Pulmonary artery endothelial cell (primary cell): ENCODE results near the gene GPBP1. TPM values are rescaled to one million over a fixed set of nuclear protein-coding genes. Genes with fewer than 3 reads are reported as not detected.
A peak's percentile ranks its signal among the peaks of the same experiment; 100 is the strongest.
"Not testable (repeated sequence)": the region's sequence is repeated elsewhere in the genome, so short reads cannot be mapped to it uniquely, and the experiment has no call there.

Source experiments
- DNase-seq: peaks from one replicate; pipeline ENCODE4 v3.0.0-alpha.2; 2011; ENCODE audit warnings: low read depth, low spot score
- total RNA-seq: library from RNA; depleted of rRNA; stranded (reverse); fragments of >200 nt; gene quantifications from 2 replicates; pipeline ENCODE4 v1.2.3, GENCODE V29; 2014

The GPBP1 gene
- total RNA-seq, 1 donor from 2014 or later, result 52.9 TPM

GRCh38 chr5:57176350-57176857, 2.5 kb downstream of the GPBP1 start:
- DNase-seq, result peak; percentile 60

- DNase-seq, result no peak
Observed at GRCh38 chr5:57177479-57178156, 3.8 kb downstream of the GPBP1 start.

GRCh38 chr5:57178238-57178637, 4.4 kb downstream of the GPBP1 start:
- not testable (repeated sequence) for DNase-seq

- DNase-seq, result no peak
Observed at GRCh38 chr5:57179262-57180200, 5.7 kb downstream of the GPBP1 start.

- no peak for DNase-seq
Observed at GRCh38 chr5:57181154-57181553, 7.3 kb downstream of the GPBP1 start.

GRCh38 chr5:57184322-57184721, 10.5 kb downstream of the GPBP1 start:
- no peak for DNase-seq

GRCh38 chr5:57185313-57185712, 11.5 kb downstream of the GPBP1 start:
- DNase-seq, result no peak

- DNase-seq, result no peak
Observed at GRCh38 chr5:57186194-57186593, 12.3 kb downstream of the GPBP1 start.

GRCh38 chr5:57187977-57188376, 14.1 kb downstream of the GPBP1 start:
- not testable (repeated sequence) for DNase-seq

- DNase-seq, result no peak
Observed at GRCh38 chr5:57189515-57189914, 15.7 kb downstream of the GPBP1 start.

GRCh38 chr5:57190593-57190992, 16.7 kb downstream of the GPBP1 start:
- no peak for DNase-seq

GRCh38 chr5:57191163-57191562, 17.3 kb downstream of the GPBP1 start:
- no peak for DNase-seq

GRCh38 chr5:57191986-57192385, 18.1 kb downstream of the GPBP1 start:
- no peak for DNase-seq

GRCh38 chr5:57192832-57193231, 19.0 kb downstream of the GPBP1 start:
- not testable (repeated sequence) for DNase-seq

GRCh38 chr5:57193757-57194413, 20.0 kb downstream of the GPBP1 start:
- no peak for DNase-seq

- no peak for DNase-seq
Observed at GRCh38 chr5:57194653-57195052, 20.8 kb downstream of the GPBP1 start.

GRCh38 chr5:57195060-57195459, 21.2 kb downstream of the GPBP1 start:
- no peak for DNase-seq

- no peak for DNase-seq
Observed at GRCh38 chr5:57199866-57200265, 26.0 kb downstream of the GPBP1 start.

GRCh38 chr5:57202811-57203210, 29.0 kb downstream of the GPBP1 start:
- DNase-seq, result no peak

GRCh38 chr5:57207007-57207653, 33.3 kb downstream of the GPBP1 start:
- DNase-seq, result no peak

- DNase-seq, result no peak
Observed at GRCh38 chr5:57207681-57208080, 33.8 kb downstream of the GPBP1 start.
